MM.1S (cell line): ENCODE data around the gene CELF4.

Source experiments
- DNase-seq: peaks from one replicate; pipeline ENCODE4 v3.0.0-alpha.2; 2015
- H2AFZ ChIP-seq: fragments of 300-600 bp; sonication (generic); 2 replicates; pipeline ENCODE4 v1.6.0; 2016; ENCODE audit warnings: antibody characterized with exemption, low read length
- H3F3A ChIP-seq: fragments of 300-600 bp; sonication (generic); 2 replicates; pipeline ENCODE4 v1.6.1; 2016; ENCODE audit warnings: mild to moderate bottlenecking, antibody characterized with exemption, low read length, moderate library complexity, mixed read lengths; ENCODE audit not compliant: insufficient read depth
- H3K27ac ChIP-seq: fragments of 300-600 bp; sonication (generic); 2 replicates; pipeline ENCODE4 v1.5.1; 2016; ENCODE audit warnings: mild to moderate bottlenecking, low read length
- H3K27me3 ChIP-seq: fragments of 300-600 bp; sonication (generic); replicated peaks from 2 replicates; pipeline ENCODE4 v1.6.0; 2016; ENCODE audit warnings: low read length; ENCODE audit not compliant: insufficient read depth
- H3K36me3 ChIP-seq: fragments of 300-600 bp; sonication (generic); replicated peaks from 2 replicates; pipeline ENCODE4 v1.6.1; 2016; ENCODE audit warnings: mild to moderate bottlenecking, low read length, mixed read lengths; ENCODE audit not compliant: insufficient read depth
- H3K4me1 ChIP-seq: fragments of 300-600 bp; sonication (generic); 2 replicates; pipeline ENCODE4 v1.6.1; 2016; ENCODE audit warnings: low read length, mixed read lengths
- H3K4me2 ChIP-seq: fragments of 300-600 bp; sonication (generic); 2 replicates; pipeline ENCODE4 v1.6.0; 2016; ENCODE audit warnings: low read depth, low read length
- H3K4me3 ChIP-seq: fragments of 300-600 bp; sonication (generic); 2 replicates; pipeline ENCODE4 v1.5.1; 2016; ENCODE audit warnings: low read length, mixed read lengths
- H3K79me2 ChIP-seq: fragments of 300-600 bp; sonication (generic); 2 replicates; pipeline ENCODE4 v1.6.1; 2016; ENCODE audit warnings: mixed run types, low read length, mixed read lengths
- H3K9ac ChIP-seq: fragments of 300-600 bp; sonication (generic); 2 replicates; pipeline ENCODE4 v1.6.1; 2016; ENCODE audit warnings: low read length, mixed read lengths
- H3K9me2 ChIP-seq: fragments of 300-600 bp; sonication (generic); replicated peaks from 2 replicates; pipeline ENCODE4 v1.6.1; 2016; ENCODE audit warnings: mild to moderate bottlenecking, low read length, mixed read lengths; ENCODE audit not compliant: insufficient read depth
- H3K9me3 ChIP-seq: fragments of 300-600 bp; sonication (generic); replicated peaks from 2 replicates; pipeline ENCODE4 v1.6.1; 2016; ENCODE audit warnings: mild to moderate bottlenecking, low read length, mixed read lengths; ENCODE audit not compliant: insufficient read depth
- H4K20me1 ChIP-seq: fragments of 300-600 bp; sonication (generic); 2 replicates; pipeline ENCODE4 v1.6.1; 2016; ENCODE audit warnings: mild to moderate bottlenecking, low read length, moderate library complexity, mixed read lengths; ENCODE audit not compliant: insufficient read depth
- CTCF ChIP-seq: fragments of 300-600 bp; sonication (generic); IDR thresholded peaks from 2 replicates; pipeline ENCODE4 v1.5.1; 2016; ENCODE audit warnings: antibody characterized with exemption, low read length, mixed read lengths
- EZH2 ChIP-seq: fragments of 300-600 bp; sonication (generic); optimal IDR thresholded peaks from 2 replicates; pipeline ENCODE3; 2017; ENCODE audit warnings: low read depth, mild to moderate bottlenecking, antibody characterized with exemption, low read length, mixed read lengths
- EZH2phosphoT487 ChIP-seq: fragments of 300-600 bp; sonication (generic); IDR thresholded peaks from 2 replicates; pipeline ENCODE4 v1.6.1; 2018; ENCODE audit warnings: antibody characterized with exemption, low read length

Gene CELF4

DNA sequence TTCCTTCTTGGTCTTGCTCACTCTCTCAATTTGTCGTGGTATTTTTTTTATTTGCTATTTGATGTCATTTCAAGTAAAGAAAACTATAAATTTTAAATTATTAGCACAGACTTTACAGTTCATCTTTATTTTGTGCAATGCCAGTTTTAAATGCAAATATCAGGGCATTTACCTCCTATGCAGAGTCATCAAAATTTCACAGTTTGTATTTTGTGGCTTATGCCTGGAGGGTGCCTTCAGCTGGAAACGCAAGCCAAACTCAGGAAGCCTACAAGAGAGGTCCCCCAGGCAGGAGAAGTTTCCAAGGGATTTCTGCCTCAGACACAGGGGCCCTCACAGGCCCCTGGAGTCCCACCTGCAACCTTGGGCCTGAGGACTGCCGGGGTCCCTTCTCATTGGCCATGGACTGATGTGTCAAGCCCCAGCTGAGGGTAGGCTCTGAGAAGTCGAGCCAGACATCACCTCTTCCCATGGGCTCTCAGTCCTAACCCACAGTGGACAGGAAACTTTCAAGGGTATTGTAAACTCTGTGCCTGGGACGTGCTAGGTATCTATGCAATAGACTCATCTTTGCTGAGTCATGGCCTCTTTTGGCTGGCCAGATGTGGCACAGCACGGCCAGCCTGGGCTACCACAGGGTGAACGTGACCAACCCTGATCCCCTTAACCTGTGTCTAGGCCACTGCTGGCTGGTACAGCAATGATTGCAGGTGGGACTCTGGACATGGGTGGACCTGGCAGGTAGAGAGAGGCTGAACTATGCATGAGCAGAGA lies 236.5 kb downstream of the CELF4 start:
- Histone ChIP-seq H3F3A (no peaks in the 10 kb centered on the region), H2AFZ (no peak overlapping the region)
- TF ChIP-seq EZH2phosphoT487 (no peak), EZH2 (no peak), CTCF (no peak)

DNA sequence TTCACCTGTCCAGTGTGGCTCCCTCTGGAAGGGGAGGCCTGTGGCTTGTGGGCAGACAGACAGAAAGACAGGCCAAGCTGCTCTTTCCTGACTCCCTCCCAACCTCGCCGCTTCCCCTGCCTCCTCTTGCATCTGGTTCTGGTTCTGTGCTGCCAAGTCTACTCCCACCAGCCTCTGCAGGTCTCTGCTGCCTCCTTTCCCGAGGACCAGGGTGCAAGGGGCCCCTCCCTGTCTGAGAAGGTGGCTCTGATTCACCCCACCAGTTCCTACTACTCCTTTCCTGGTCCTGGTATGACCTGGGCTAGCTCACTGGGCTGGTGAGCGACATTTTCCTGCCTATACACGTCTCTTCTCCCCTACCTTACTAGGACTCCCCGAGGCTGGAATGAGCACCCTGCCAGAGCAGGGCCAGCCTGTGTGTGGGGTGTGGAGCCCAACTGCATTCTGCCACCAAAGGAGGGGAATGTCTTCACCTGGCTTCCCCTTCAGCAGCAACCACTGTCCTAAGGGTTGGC lies 238.5 kb downstream of the CELF4 start:
- Histone ChIP-seq H3K9me2 (no peaks in the 10 kb centered on the region), H3K27me3 (no peaks in the 10 kb centered on the region), H3K4me3 (no peak overlapping the region), H3F3A (no peaks in the 10 kb centered on the region), H2AFZ (no peak overlapping the region), H4K20me1 (no peaks in the 10 kb centered on the region), H3K27ac (no peak overlapping the region), H3K4me1 (no peaks in the 10 kb centered on the region), H3K9ac (no peak overlapping the region), H3K79me2 (no peaks in the 10 kb centered on the region), H3K4me2 (no peak overlapping the region), H3K36me3 (no peaks in the 10 kb centered on the region), H3K9me3 (no peaks in the 10 kb centered on the region)
- DNase-seq, result no peak
- TF ChIP-seq EZH2 (no peak), CTCF (no peak), EZH2phosphoT487 (no peak)

More for the DNA sequence above, 236.5 kb downstream of the CELF4 start:
- H3K4me2 ChIP-seq, result no peak overlapping the region
- DNase-seq, result no peak
- H3K9ac ChIP-seq, result no peak overlapping the region
- no peaks in the 10 kb centered on the region for H3K27me3 ChIP-seq
- H3K4me3 ChIP-seq, result no peak overlapping the region
- no peak overlapping the region for H3K27ac ChIP-seq
- no peaks in the 10 kb centered on the region for H3K9me3 ChIP-seq
- H3K9me2 ChIP-seq, result no peaks in the 10 kb centered on the region
- H4K20me1 ChIP-seq, result no peaks in the 10 kb centered on the region
- no peaks in the 10 kb centered on the region for H3K4me1 ChIP-seq
- H3K79me2 ChIP-seq, result no peaks in the 10 kb centered on the region
- H3K36me3 ChIP-seq, result no peaks in the 10 kb centered on the region

- no peaks in the 10 kb centered on the region for H3K36me3 ChIP-seq
- H3K27ac ChIP-seq, result no peak overlapping the region
- H2AFZ ChIP-seq, result no peak overlapping the region
Observed at GRCh38 chr18:37322492-37323035, 243.0 kb downstream of the CELF4 start.

More at GRCh38 chr18:37322492-37323035, 243.0 kb downstream of the CELF4 start:
- Histone ChIP-seq H3K79me2 (no peaks in the 10 kb centered on the region), H3K9me3 (no peaks in the 10 kb centered on the region), H3K27me3 (no peaks in the 10 kb centered on the region), H3F3A (no peaks in the 10 kb centered on the region), H3K9ac (no peak overlapping the region), H3K4me3 (no peak overlapping the region), H3K9me2 (no peaks in the 10 kb centered on the region), H3K4me1 (no peaks in the 10 kb centered on the region), H4K20me1 (no peaks in the 10 kb centered on the region), H3K4me2 (no peak overlapping the region)
- DNase-seq, result peak; percentile 15
- TF ChIP-seq CTCF (peak; percentile 68), EZH2 (no peak), EZH2phosphoT487 (no peak)
